Activated T-cell treated with anti-CD3 and anti-CD28 coated beads for 1 hour (primary cell): ENCODE data around the gene ARID3A.

Experiments used
- DNase-seq: peaks from one replicate; pipeline ENCODE4 v3.0.0-alpha.2; 2020; ENCODE audit warnings: low read depth

Gene ARID3A

DNA sequence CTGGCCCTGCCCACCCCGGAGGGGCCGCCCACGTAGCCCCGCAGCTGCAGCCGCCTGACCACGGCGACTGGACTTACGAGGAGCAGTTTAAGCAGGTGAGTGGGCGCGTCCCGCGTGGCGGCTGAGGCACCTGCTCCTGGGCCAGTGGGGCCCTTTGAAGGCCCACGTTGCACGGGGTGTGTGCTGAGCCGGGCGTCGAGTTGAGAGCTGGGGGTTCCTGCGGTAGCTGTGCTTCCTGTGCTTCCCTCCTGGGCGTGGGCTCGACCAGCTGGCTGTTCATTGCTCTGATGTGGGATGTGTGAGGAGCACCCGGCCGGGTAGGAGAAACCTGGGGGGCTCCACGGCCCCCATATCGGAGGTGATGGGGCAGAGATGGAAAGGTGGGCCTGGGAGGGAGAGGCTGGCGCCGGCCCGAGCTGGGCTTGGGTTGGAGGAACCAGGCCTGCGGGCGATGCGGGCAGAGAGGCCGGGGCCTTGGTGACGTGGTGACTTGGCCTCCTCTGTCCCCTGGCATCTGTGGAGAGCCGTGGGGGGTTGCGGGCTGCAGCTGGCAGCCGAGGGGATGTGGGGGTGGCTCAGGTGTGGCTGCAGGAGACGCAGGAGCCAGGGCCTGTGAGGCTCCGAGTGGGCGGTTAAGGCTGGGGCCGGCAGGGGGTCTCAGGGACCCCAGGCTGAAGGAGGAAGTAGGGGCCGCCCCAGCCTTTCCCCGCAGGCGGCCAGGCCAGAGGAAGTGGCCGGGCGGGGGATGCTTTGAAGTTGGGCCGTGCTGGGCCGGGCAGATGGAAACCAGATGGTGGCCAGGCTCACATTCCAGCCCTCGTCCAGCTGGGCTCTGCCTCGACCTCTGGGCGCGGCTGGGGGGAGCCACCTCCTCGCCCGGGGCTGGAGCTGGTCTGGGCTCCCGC is 7.1 kb downstream of the ARID3A start:
- DNase-seq = peak; percentile 29

DNA sequence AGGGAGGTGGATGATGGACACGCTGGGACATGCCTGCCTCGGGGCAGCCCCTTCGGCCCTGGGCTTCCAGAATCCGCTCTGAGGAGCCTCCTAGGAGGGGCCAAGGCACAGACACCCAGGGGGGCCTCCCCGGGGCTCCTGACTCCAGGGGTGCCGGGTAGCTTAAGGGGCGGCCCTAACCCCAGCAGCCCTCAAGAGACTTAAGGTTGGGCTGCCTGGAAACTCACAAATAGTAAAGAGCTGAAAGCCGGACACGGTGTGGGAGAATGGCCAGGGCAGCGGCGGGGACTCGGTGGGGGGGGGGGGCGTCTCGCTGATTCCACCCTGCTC is 7.7 kb downstream of the ARID3A start:
- DNase-seq = no peak

DNA sequence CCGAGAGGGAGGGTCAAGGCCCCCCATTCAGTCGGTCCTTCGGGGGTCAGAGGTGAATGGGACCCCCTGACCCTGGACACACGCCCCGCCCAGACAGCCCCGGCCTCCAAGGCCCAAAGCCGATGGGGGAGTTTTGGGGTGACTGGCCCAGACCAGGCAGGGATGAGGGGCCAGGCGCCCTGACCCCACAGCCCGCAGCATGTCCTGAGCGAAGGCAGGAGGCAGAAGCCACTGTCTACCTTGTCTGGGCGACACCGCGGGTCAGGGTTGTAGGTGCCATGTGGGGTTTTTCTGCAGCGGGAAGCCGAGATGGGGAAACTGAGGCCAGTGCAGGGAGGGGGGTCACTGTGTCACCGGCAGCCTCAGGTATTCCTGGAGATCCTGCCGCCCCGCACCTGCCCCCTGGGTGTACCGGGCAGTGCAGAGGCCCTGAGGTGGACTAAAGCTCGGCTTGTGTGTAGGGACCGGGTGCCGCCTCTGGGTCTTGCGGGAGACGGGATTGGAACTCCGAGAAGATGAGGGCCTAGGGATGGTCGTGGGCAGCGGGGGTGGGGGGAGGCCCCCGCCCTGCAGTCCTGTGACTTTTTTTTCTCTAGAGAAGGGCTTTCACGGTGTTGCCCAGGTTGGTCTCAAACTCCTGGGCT is 8.5 kb downstream of the ARID3A start:
- DNase-seq = no peak

DNA sequence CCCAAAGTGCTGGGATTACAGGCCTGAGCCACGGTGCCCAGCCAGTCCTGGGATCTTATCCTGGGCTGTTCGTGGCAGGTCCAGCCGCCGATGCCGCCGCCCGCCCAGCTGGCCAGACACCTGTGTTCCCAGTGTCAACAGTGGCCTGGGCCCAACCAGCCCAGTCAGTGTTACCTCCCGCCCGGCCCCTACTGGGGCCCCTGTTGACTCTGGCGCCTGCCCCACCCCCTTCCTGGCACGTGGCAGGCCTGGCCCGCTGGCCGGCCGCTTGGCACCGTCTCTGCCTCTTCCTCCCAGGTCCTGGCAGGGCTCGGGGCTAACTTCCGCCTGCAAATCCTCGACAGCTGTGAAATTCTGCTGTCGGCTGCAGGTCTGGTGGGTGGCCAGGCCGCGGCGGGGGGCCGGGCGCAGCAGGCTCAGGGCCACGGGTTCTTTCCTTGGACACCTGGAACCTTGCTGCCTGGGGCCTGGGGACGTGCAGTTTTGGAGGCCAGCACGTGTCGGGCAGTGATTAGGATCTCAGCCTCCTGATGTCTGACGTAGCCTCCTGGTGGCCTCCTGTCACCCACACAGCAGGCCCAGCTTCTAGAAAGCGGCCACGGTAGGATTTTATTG is 9.1 kb downstream of the ARID3A start:
- no peak for DNase-seq

DNA sequence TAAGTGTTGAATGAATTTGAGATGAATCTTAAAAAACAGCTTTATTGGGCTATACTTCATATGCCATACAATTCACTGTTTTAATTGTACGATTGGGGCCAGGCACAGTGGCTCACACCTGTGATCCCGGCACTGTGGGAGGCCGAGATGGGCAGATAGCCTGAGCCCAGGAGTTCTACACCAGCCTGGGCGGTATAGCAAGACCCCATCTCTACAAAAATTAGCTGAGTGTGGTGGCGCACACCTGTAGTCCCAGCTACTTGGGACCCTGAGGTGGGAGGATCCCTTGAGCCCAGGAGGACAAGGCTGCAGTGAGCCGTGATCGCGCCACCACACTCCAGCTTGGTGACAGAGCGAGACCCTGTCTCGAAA is 10.3 kb downstream of the ARID3A start:
- no peak for DNase-seq

DNA sequence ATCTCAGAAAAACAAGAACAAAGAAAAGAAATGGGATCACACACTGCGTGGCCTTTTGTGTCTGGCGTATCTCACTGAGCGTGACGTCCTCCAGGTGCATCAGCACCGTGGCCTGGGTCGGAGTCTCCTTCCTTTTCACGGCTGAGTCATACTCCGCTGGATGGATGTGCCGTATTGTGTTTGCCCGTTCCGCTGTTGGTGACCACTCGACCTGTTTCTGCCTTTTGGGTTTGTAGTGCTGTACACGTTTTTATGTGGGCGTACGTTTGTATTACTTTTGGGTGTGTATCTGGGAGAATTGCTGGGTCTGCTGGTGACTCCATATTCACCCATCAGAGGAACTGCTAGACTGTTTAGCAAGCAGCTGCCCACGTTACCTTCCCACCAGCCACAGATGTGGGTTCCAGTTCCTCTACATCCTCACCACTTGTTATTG is 11.4 kb downstream of the ARID3A start:
- no peak for DNase-seq

DNA sequence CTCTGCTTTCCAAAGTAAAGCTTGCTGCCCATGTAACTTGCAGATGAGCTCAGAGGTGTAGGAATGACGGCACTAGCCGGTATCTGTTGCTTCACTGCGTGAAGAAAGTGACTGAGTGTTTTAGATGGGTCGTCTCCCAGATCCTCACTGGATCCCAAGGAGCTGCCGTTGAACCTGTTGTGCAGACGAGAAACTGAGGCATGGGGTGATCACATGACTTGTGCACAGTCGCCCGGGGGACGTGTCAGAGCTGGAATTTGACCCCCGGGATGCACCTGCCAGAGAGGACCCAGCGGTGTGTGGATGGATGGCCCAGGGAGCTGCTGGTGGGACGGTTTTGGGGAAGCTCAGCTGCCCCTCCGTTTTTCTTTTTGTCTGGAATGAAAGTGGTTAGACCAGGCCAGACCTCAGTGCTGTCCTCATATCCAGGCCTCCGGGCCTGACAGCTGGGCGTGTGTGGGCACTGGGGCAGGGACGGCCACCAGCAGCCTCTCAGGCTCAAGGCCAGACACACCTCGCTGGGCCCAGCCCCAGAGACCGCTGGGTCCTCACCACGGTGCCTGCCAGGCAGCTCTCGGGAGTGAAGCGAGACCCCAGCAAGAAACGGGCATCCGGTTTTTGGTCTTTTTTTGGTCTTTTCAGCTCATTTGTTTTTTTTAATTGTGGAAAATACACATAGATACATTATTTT is 12.5 kb downstream of the ARID3A start:
- no peak for DNase-seq

DNA sequence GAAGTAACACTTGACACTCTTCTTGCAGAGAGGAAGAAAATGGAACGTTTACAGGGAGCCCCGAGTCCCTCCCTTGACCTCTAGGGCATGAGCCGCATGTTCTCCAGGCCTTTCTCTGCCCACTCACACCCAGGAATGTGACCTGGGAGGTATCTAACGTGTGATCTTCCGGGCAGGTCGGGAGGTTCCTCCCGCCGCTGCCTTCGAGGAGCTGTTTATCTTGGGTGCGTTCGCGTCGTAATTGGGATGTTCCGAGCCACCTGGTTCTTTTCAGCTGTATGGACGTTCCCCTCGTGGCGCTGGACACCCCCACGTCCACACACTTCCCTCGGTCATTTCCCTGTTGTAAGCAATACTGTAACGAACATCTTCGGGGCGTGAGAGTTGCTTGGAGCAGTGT is 13.6 kb downstream of the ARID3A start:
- DNase-seq = no peak

DNA sequence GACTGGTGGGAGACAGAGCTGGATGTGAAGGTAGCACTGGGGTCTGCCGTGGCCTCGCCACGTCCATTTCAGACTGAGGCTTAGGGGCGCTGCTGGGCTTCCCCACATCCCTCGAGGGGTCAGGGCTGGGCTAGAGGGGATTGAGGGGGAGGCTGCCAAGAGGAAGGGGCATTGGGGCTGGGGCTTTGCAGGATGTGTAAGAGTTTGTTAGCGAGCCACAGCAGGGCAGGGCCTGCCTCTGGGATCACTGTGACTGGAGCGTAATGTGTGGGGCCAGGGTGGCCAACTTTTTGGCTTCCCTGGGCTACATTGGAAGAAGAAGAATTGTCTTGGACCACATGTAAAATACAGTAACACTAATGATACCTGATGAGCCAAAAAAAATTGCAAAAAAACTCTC is 14.1 kb downstream of the ARID3A start:
- no peak for DNase-seq

DNA sequence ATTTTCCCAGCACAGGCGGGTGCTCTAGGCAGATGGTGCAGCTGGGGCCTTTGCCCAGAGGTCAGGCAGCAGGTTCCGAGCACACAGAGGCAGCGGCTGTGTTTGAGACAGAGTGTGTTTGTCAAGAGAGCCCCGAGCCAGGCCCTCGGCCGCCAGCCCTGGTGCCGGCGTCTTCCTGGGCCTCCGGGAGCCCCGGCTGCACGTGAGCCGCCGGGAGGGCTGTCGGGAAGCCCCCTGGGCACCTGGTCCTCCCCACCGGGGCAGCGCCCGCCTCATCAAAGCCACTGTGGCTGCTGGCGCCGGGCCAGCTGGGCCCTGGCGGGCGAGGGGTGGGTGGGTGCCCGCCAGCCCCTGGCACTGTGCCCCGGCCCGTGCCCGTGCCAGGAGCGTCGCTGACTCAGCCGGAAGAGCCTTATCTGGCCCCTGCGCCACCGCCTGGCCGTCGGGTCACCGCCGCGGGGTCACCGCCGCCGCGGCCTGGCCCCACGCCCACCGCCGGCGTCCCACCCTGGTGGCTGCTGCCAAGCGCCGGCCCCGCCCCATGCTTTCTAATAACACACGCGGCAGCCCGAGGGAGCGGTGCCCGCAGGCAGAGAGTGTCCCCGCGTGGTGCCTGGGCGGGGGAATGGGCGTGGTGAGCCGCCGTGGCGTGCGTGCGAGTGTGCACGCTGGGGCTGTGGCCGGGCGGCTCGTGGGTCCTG is 14.9 kb downstream of the ARID3A start:
- peak; percentile 63 for DNase-seq

DNA sequence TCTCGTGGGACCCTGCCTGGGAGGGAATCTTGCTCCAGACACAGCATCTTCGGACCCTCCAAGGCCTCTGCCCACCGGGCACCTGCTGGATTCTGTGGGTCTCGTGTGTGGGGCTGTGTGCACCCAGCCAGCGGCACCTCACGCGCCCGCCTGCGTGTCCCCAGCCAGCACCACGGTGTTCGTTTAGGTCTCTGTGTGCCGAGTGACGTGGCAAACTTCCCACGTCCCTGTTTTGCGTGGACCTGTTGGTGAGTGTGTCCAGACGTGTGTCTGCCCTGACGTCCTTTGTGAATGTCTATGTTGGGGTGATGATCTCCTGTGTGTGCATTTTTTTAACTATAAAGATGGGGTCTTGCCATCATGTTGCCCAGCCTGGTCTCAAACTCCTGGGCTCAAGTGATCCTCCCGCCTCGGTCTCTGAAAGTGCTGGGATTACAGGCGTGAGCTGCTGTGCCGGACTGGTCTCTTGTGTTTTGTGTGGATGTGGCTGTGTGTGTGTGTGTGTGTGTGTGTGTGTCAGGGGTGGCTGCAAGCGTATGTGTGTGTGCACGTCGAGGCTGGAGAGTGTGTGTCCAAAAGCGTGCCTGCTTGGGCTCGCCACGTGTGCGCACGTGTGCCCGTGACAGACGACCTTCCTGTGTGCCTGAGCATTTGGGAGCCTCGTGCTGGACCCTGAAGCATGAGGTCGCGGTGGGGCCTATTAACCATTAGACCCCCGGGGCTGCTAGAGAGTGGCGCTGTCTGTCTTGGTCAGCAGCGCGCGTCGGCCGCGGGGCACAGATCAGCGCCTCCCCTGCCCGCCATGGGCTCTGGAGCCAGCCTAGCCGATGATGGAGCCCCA is 15.7 kb downstream of the ARID3A start:
- DNase-seq = no peak

DNA sequence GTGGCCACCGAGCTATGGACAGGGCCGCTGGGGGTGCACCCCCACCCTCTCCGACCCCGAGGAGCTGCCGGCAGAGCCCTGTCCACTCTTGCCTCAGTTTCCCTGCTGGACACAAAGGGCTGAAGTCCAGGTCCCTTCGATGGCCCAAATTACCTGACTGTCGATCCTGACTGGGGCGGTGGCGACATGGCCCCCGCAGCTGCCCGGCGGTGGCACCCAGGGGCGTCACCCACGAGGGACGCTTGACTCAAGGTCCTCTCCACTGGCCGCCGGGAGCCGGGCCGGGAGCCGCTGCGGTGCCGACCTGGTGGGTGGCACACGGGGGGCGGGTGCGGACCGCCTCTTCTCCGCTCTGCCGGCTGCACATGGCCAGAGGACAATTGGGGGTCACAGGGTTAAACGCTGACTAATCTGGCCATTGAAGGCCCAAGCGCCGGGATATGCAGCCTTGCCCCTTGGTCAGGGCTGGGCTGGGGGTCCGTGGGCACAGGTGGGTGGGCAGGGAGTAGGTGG is 16.4 kb downstream of the ARID3A start:
- DNase-seq = no peak

DNA sequence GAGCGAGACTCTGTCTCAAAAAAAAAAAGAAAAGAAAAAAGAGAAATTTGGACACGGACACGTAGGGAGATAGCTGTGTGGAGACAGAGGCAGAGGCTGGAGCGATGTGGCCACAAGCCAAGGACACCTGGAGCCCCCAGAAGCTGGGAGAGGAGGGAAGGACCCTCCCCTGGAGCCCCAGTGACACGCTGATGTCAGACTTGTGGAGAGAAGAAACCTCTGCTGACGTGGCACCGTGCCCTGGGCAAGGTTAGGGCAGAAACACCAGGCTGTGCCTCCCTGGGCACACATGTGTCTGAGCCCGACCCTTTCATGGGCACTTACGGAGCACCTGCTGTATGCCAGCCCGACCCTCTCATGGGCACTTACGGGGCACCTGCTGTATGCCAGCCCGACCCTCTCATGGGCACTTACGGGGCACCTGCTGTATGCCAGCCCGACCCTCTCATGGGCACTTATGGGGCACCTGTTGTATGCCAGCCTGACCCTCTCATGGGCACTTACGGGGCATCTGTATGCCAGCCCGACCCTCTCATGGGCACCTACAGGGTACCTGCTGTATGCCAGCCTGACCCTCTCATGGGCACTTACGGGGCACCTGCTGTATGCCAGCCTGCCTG is 17.8 kb downstream of the ARID3A start:
- no peak for DNase-seq

DNA sequence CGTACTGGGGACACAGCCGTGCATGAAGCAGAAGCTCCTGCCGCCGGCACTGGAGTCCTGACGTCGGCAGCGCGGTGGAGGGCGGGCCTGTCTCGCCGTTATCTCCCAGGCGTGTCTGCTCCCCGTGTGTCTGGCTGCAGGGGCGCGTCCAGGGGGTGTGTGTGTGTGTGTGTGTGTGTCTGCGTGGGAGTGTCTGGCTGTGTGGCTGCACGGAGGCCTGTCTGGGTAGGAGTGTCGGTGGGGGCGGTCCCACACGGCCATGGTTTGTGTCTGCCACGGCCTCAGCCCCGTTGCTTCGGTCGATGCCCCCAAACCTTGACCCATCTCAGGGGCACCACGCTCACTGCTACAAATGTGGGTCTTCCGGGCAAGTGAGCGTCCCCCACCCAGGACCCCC is 18.3 kb downstream of the ARID3A start:
- no peak for DNase-seq

DNA sequence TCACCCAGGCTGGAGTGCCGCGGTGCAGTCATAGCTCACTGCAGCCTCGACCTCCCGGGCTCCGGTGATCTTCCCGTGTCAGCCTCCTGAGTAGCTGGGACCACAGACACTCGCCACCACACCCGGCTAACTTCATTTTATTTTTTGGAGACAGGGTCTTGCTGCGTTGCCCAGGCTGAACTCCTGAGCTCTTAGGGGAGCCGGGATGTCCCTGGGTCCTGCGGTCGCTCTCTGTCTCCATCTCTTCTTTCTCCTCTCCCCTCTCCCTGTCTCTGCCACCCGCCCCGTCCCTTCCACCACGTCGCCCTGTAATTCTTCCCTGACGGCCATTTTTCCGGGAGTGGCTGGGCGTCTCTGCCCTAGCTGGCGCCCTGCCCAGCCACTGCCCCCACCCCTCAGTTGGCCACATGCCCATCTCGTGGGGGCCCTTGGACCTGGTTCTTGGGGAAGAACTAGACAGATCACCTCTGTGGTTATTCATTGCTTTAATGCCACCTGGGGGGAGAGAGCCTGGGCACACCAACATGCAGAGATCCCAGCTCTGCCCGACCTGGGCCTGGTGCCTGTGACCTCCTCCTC is 18.9 kb downstream of the ARID3A start:
- no peak for DNase-seq

DNA sequence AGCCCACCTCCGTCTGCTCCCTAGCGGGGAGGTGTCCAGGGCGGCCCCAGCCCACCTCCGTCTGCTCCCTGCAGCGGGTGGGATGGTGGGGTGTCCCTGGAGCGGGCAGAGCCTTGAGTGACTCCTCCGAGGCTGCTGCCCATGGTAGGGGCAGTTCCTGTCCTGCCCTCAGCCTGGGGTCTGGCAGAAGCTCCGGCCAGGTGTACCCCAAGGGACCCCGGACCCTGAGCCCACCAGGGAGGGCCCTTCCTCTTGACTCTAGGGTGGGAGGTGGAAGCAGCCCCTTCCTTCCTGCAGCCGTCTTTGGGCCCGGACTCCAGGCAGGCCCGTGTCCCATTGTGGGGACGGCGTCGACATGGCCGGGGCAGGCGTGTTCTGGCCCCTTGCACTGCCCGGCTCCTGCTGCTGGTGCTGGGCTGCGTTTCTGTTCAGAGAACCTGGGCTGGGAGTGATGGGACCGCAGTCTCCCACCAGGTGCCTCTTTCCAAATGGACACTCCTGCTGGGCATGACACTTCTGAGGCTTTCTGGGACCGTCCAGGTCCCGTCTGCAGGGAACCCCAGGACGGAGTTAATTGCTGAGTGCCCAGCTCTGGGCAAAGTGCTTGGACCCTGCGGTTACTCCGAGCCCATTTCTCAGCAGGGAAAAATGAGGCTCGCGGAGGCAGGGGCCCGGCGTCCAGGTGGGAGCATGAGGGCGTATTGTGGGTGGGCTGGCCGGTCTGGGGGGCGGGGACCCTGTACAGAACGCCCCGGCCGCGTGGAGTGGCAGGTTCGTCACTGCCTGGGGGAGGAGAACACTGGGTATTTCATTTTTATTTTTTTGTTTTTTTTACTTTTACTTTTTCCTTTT is 19.8 kb downstream of the ARID3A start:
- DNase-seq = no peak

DNA sequence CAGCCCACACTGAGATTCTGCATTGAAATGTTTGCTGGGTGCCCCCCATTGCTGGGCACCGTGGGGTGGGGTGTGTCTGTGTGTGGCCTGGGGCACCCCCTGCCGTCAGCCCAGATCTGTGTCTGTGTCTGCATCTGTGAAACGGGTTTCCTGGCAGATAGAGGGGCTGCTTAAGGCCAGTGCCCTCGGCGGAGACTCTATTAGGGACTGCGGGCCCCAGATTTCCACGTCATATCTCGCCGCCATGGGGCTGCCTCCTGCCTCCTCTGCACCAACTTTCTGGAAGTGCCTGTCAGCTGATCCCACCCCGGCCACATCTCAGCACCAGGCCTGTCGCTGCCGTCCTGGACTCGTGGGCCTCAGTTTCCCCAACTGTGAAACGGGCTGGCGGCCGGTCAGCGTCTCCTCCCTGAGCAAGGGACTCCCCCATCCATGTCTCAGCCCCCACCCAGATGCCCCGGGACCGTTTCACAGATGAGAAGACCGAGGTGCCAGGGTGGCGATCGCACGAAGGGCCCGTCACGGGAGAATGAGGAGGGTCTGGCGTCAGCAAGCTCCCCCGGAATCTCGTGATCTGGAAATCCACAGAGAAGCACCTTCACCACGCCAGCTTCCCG is 21.4 kb downstream of the ARID3A start:
- no peak for DNase-seq

DNA sequence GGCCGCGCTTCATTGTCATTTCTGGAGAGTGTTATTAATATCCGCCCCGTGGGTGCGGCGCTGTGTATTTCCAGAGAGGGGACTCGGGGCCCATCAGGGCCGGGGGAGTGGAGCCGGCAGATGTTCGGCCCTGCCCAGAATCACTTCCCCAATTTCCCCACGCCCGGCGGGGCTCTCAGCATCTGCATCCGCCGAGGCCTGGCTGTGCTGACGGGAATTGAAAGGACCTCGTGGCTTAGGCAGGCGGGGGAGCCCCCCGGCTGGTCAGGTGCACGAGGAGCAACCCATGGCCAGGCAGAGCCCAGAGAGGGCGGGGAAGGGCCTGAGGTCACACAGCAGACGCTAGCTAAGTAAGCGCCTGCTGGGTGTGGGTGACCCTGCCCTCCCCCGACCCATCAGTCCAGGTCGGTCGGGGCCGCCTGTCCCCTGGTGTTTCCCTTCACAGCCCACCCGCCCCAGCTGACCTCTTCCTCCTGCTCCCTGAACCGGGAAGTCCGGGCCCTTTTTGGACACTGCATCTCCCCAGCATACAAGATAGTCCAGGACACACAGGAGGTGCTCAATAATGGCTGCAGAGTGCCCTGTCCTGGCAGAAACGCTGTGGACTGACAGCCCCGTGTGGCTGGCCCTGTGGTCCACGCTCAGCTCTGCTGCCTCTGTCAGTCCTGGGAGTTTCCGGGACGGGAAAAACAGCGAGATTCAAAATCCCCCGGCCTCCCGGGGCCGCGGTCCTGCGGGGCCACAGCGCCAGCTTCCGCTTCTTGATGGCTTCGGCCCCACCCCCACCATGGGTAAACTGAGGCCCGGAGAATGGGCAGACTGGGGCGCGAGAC is 22.1 kb downstream of the ARID3A start:
- no peak for DNase-seq
